ENCODE measurements around the gene BCAS3.

GRCh38 chr17:61284746-61285145 lies 607.1 kb downstream of the BCAS3 start:
- no peak for TF ChIP-seq POLR2A (IDR thresholded peaks at IDR 0.05)
- TF ChIP-seq CTCF (IDR thresholded peaks at IDR 0.05): no peak
